ENCODE data around the gene WDR76.

- TF ChIP-seq CTCF (conservative IDR thresholded peaks at IDR 0.05 in 1 of 2, IDR thresholded peaks at IDR 0.05 in 1 of 2; ENCODE audit: extremely low read depth in 1 of 2, insufficient read depth in 1 of 2, low read depth in 1 of 2, low read length in 2 of 2) (no peak), EZH2 (IDR thresholded peaks at IDR 0.05; ENCODE audit: borderline replicate concordance, low read length) (no peak)
Observed at GRCh38 chr15:43886558-43886957, 59.8 kb downstream of the WDR76 start.

Data from mammary epithelial cell (primary cell).